LoVo (cell line): Measurements from ENCODE around the gene BEX3.
"Not testable (repeated sequence)": the region's sequence is repeated elsewhere in the genome, so short reads cannot be mapped to it uniquely, and the experiment has no call there.

ENCODE experiments used
- DNase-seq: peaks from one replicate; pipeline ENCODE4 v3.0.0-alpha.2; 2016; ENCODE audit warnings: low spot score

BEX3 gene

GRCh38 chrX:103376118-103376978 is at the start of gene BEX3:
BEX3 (plus strand) TSS chrX:103376538; CDS start chrX:103377522, 984 bp downstream.
- DNase-seq = peak; percentile 34

GRCh38 chrX:103329991-103330390 is 46.3 kb upstream of the BEX3 start, which contains the start of gene TCEAL7:
TCEAL7 (plus strand) TSS chrX:103330239; CDS start chrX:103331404, 1,165 bp downstream.
- no peak for DNase-seq

GRCh38 chrX:103330681-103331288 is 45.6 kb upstream of the BEX3 start:
- no peak for DNase-seq

GRCh38 chrX:103338663-103339062 is 37.7 kb upstream of the BEX3 start:
- DNase-seq = no peak

- DNase-seq = peak; percentile 23
Observed at GRCh38 chrX:103343105-103343504, 33.2 kb upstream of the BEX3 start.

GRCh38 chrX:103344606-103345005 is 31.7 kb upstream of the BEX3 start:
- no peak for DNase-seq

- DNase-seq = no peak
Observed at GRCh38 chrX:103347682-103348397, 28.5 kb upstream of the BEX3 start.

GRCh38 chrX:103356130-103356798 is 20.1 kb upstream of the BEX3 start, which contains the start of gene TCEAL9:
TCEAL9 (plus strand) TSS chrX:103356506; CDS start chrX:103357685, 1,179 bp downstream.
- peak; percentile 24 for DNase-seq

GRCh38 chrX:103356858-103357257 is 19.5 kb upstream of the BEX3 start:
- DNase-seq = no peak

GRCh38 chrX:103357871-103358270 is 18.5 kb upstream of the BEX3 start:
- DNase-seq = no peak

GRCh38 chrX:103359605-103360004 is 16.7 kb upstream of the BEX3 start:
- not testable (repeated sequence) for DNase-seq

- DNase-seq = no peak
Observed at GRCh38 chrX:103360092-103360491, 16.2 kb upstream of the BEX3 start.

- no peak for DNase-seq
Observed at GRCh38 chrX:103360916-103361315, 15.4 kb upstream of the BEX3 start.

GRCh38 chrX:103361798-103362197 is 14.5 kb upstream of the BEX3 start:
- DNase-seq = no peak

- peak; percentile 9 for DNase-seq
Observed at GRCh38 chrX:103362474-103362873, 13.9 kb upstream of the BEX3 start.

- no peak for DNase-seq
Observed at GRCh38 chrX:103363046-103363445, 13.3 kb upstream of the BEX3 start.

- DNase-seq = no peak
Observed at GRCh38 chrX:103367502-103367901, 8.8 kb upstream of the BEX3 start.

- DNase-seq = no peak
Observed at GRCh38 chrX:103369479-103369878, 6.9 kb upstream of the BEX3 start.

GRCh38 chrX:103372886-103373285 is 3.5 kb upstream of the BEX3 start:
- no peak for DNase-seq

- no peak for DNase-seq
Observed at GRCh38 chrX:103373581-103373980, 2.8 kb upstream of the BEX3 start.

GRCh38 chrX:103376979-103377324 is 614 bp downstream of the BEX3 start:
- DNase-seq = no peak

GRCh38 chrX:103378990-103379389 is 2.7 kb downstream of the BEX3 start:
- DNase-seq = no peak
